AG04450 (cell line): Measurements from ENCODE around the gene HTRA2. TPM values are rescaled to one million over a fixed set of nuclear protein-coding genes. Genes with fewer than 3 reads are reported as not detected.

Source experiments
- CTCF ChIA-PET: fragments of 300-600, 350-600 bp; formaldehyde crosslinking; extraction: SDS; loops from one replicate; lab custom pipeline; 2022; ENCODE audit warnings: antibody characterized with exemption, inconsistent platforms; lab: Charles Lee
- POLR2A ChIA-PET: fragments of 350-600 bp; formaldehyde crosslinking; extraction: SDS; loops from one replicate; lab custom pipeline; 2021; ENCODE audit warnings: antibody characterized with exemption, inconsistent platforms; lab: Yijun Ruan, JAX
- DNase-seq: peaks from one replicate; pipeline ENCODE4 v3.0.0-alpha.2; 2011; ENCODE audit warnings: low read depth, low spot score
- H3K27ac ChIP-seq: one replicate; pipeline ENCODE4 v1.5.1; 2012; ENCODE audit warnings: low read depth, low read length, control low read depth
- H3K27me3 ChIP-seq: one replicate; pipeline ENCODE4 v1.6.0; 2012; ENCODE audit warnings: low read length; ENCODE audit not compliant: control insufficient read depth, insufficient read depth
- H3K4me3 ChIP-seq: 2 replicates; pipeline ENCODE4 v1.5.1; 2011; ENCODE audit warnings: mild to moderate bottlenecking, low read depth, low read length, control low read depth
- H3K9me3 ChIP-seq: 2 replicates; pipeline ENCODE4 v1.5.1; 2012; ENCODE audit warnings: low read length; ENCODE audit not compliant: control insufficient read depth, insufficient read depth
- CTCF ChIP-seq: IDR thresholded peaks from 2 replicates; pipeline ENCODE4 v1.5.1; 2011; ENCODE audit warnings: low read depth, low read length, control low read depth, inconsistent platforms
- polyA plus RNA-seq: library from polyadenylated mRNA; depleted of rRNA; stranded (reverse); fragments of >200 nt; gene quantifications from 2 replicates; pipeline ENCODE4 v1.2.3, GENCODE V29; 2011

Gene HTRA2
- polyA plus RNA-seq, 1 experiment, result 20.2 TPM

GRCh38 chr2:74548900-74549826 lies 19.4 kb downstream of the HTRA2 start:
- Histone ChIP-seq H3K4me3 (peak overlapping the region; percentile 60), H3K27ac (no peak overlapping the region), H3K9me3 (peaks cover 6% of the 10 kb centered on the region; the same call in 1 of the 2 replicates), H3K27me3 (no peaks in the 10 kb centered on the region)
- CTCF ChIA-PET, result interaction anchor here (1.3 kb wide), 1 partner anchor 37 kb away, joined by 4 read pairs; no protein-coding TSS in a partner anchor
- TF ChIP-seq CTCF, result no peak
- DNase-seq, result no peak
- POLR2A ChIA-PET, result no interaction called here

- Histone ChIP-seq H3K4me3 (no peak overlapping the region), H3K9me3 (peaks cover 6% of the 10 kb centered on the region; the same call in 1 of the 2 replicates)
- CTCF ChIA-PET, result interaction anchor here (1.3 to 1.6 kb wide), 2 partner anchors 36 to 37 kb away, joined by 4 to 7 read pairs; no protein-coding TSS in a partner anchor
These were observed 20.5 kb downstream of the HTRA2 start for GRCh38 chr2:74550231-74550630.

GRCh38 chr2:74551530-74551929 lies 21.8 kb downstream of the HTRA2 start:
- CTCF ChIA-PET, result no interaction called here
- H3K4me3 ChIP-seq, result no peak overlapping the region

More at GRCh38 chr2:74550231-74550630, 20.5 kb downstream of the HTRA2 start:
- DNase-seq, result no peak
- POLR2A ChIA-PET, result no interaction called here
- TF ChIP-seq CTCF, result no peak
- Histone ChIP-seq H3K27me3 (no peaks in the 10 kb centered on the region), H3K27ac (no peak overlapping the region)

GRCh38 chr2:74551942-74552913 lies 22.5 kb downstream of the HTRA2 start:
- Histone ChIP-seq H3K27ac (no peak overlapping the region), H3K27me3 (no peaks in the 10 kb centered on the region), H3K4me3 (peak overlapping the region; percentile 97), H3K9me3 (peaks cover 6% of the 10 kb centered on the region; the same call in 1 of the 2 replicates)
- POLR2A ChIA-PET, result interaction anchor here (0.6 kb wide), 1 partner anchor 13 kb away, joined by 5 read pairs; no protein-coding TSS in a partner anchor
- CTCF ChIA-PET, result interaction anchor here (0.6 kb wide), 1 partner anchor 35 kb away, joined by 3 read pairs; no protein-coding TSS in a partner anchor
- TF ChIP-seq CTCF, result no peak
- no peak for DNase-seq

More at GRCh38 chr2:74551530-74551929, 21.8 kb downstream of the HTRA2 start:
- DNase-seq, result no peak
- POLR2A ChIA-PET, result no interaction called here
- H3K27me3 ChIP-seq, result no peaks in the 10 kb centered on the region
- H3K9me3 ChIP-seq, result peaks cover 6% of the 10 kb centered on the region; the same call in 1 of the 2 replicates
- no peak for TF ChIP-seq CTCF
- no peak overlapping the region for H3K27ac ChIP-seq
